Measurements from ENCODE around the gene EIF3K.

The EIF3K gene

GRCh38 chr19:38679839-38680238 is 60.9 kb downstream of the EIF3K start:
- DNase-seq = no peak
- in situ Hi-C loops (cut with MboI; ENCODE audit: low pct_unique_long_range_greater_than_20kb, low sequenced_read_pairs) = no loop called here

- in situ Hi-C loops (cut with MboI; ENCODE audit: low pct_unique_long_range_greater_than_20kb, low sequenced_read_pairs) = no loop called here
- DNase-seq = no peak
Measured at GRCh38 chr19:38682195-38682867, 63.3 kb downstream of the EIF3K start.

- in situ Hi-C loops (cut with MboI; ENCODE audit: low pct_unique_long_range_greater_than_20kb, low sequenced_read_pairs) = no loop called here
- DNase-seq = no peak
Measured at GRCh38 chr19:38682872-38683392, 63.9 kb downstream of the EIF3K start.

GRCh38 chr19:38683393-38684077 is 64.5 kb downstream of the EIF3K start:
- in situ Hi-C loops (cut with MboI; ENCODE audit: low pct_unique_long_range_greater_than_20kb, low sequenced_read_pairs) = no loop called here
- peak; percentile 77 for DNase-seq

- DNase-seq = no peak
- in situ Hi-C loops (cut with MboI; ENCODE audit: low pct_unique_long_range_greater_than_20kb, low sequenced_read_pairs) = no loop called here
Measured at GRCh38 chr19:38684078-38684861, 65.3 kb downstream of the EIF3K start.

GRCh38 chr19:38684862-38685665 is 66.1 kb downstream of the EIF3K start:
- in situ Hi-C loops (cut with MboI; ENCODE audit: low pct_unique_long_range_greater_than_20kb, low sequenced_read_pairs) = no loop called here
- DNase-seq = no peak

- in situ Hi-C loops (cut with MboI; ENCODE audit: low pct_unique_long_range_greater_than_20kb, low sequenced_read_pairs) = no loop called here
Measured at GRCh38 chr19:38685666-38686529, 66.9 kb downstream of the EIF3K start.

GRCh38 chr19:38686530-38686888 is 67.5 kb downstream of the EIF3K start:
- in situ Hi-C loops (cut with MboI; ENCODE audit: low pct_unique_long_range_greater_than_20kb, low sequenced_read_pairs) = no loop called here

More at GRCh38 chr19:38685666-38686529, 66.9 kb downstream of the EIF3K start:
- no peak for DNase-seq

More at GRCh38 chr19:38686530-38686888, 67.5 kb downstream of the EIF3K start:
- peak; percentile 77 for DNase-seq

Data from KBM-7 (cell line).